OCI-LY1 (cell line): Measurements from ENCODE around the gene ELMOD3.

ENCODE experiments used
- H2AFZ ChIP-seq: fragments of 200-600 bp; sonication (generic), shearing (Covaris generic); 2 replicates; pipeline ENCODE4 v1.6.0; 2014; ENCODE audit warnings: antibody characterized with exemption, mild to moderate bottlenecking, low read length
- H3F3A ChIP-seq: fragments of 200-600 bp; sonication (generic), shearing (Covaris generic); 2 replicates; pipeline ENCODE4 v1.6.0; 2014; ENCODE audit warnings: mild to moderate bottlenecking, antibody characterized with exemption, low read length, moderate library complexity; ENCODE audit not compliant: insufficient read depth
- H3K27ac ChIP-seq: fragments of 200-600 bp; sonication (generic); 2 replicates; pipeline ENCODE4 v1.5.1; 2014; ENCODE audit warnings: low read length, mixed run types, mild to moderate bottlenecking, low read depth; ENCODE audit not compliant: poor library complexity, severe bottlenecking
- H3K27me3 ChIP-seq: fragments of 200-600 bp; sonication (generic); 2 replicates; pipeline ENCODE4 v1.6.0; 2014; ENCODE audit warnings: antibody characterized with exemption, mild to moderate bottlenecking, low read length, moderate library complexity; ENCODE audit not compliant: insufficient read depth
- H3K36me3 ChIP-seq: fragments of 200-600 bp; sonication (generic); 2 replicates; pipeline ENCODE4 v1.6.1; 2014; ENCODE audit warnings: mild to moderate bottlenecking, antibody characterized with exemption, low read length, moderate library complexity, mixed read lengths; ENCODE audit not compliant: insufficient read depth
- H3K4me1 ChIP-seq: fragments of 200-600 bp; sonication (generic); 2 replicates; pipeline ENCODE4 v1.5.1; 2014; ENCODE audit warnings: mild to moderate bottlenecking, low read length, moderate library complexity; ENCODE audit not compliant: insufficient read depth, severe bottlenecking
- H3K4me2 ChIP-seq: fragments of 200-600 bp; sonication (generic), shearing (Covaris generic); 2 replicates; pipeline ENCODE4 v1.6.1; 2014; ENCODE audit warnings: low read length
- H3K4me3 ChIP-seq: fragments of 200-600 bp; sonication (generic); 2 replicates; pipeline ENCODE4 v1.5.1; 2014; ENCODE audit warnings: low read length, low read depth, mild to moderate bottlenecking, mixed read lengths; ENCODE audit not compliant: poor library complexity, severe bottlenecking
- H3K79me2 ChIP-seq: fragments of 200-600 bp; shearing (Covaris generic); 2 replicates; pipeline ENCODE4 v1.6.1; 2016; ENCODE audit warnings: mixed run types, low read length, mixed read lengths; ENCODE audit not compliant: insufficient read depth
- H3K9ac ChIP-seq: fragments of 200-600 bp; sonication (generic), shearing (Covaris generic); 2 replicates; pipeline ENCODE4 v1.6.1; 2014; ENCODE audit warnings: mild to moderate bottlenecking, low read length, mixed read lengths
- H3K9me2 ChIP-seq: fragments of 200-600 bp; sonication (generic), shearing (Covaris generic); 2 replicates; pipeline ENCODE4 v1.6.1; 2014; ENCODE audit warnings: low read depth, mild to moderate bottlenecking, low read length, mixed read lengths
- H3K9me3 ChIP-seq: fragments of 200-600 bp; shearing (Covaris generic); 2 replicates; pipeline ENCODE4 v1.6.1; 2014; ENCODE audit warnings: low read length, mixed read lengths
- H4K20me1 ChIP-seq: fragments of 200-600 bp; sonication (generic), shearing (Covaris generic); 2 replicates; pipeline ENCODE4 v1.6.0; 2016; ENCODE audit warnings: mild to moderate bottlenecking, low read length; ENCODE audit not compliant: insufficient read depth
- EZH2 ChIP-seq: fragments of 200-600 bp; sonication (generic), shearing (Covaris generic); IDR thresholded peaks from 2 replicates; pipeline ENCODE4 v1.8.0; 2017; ENCODE audit warnings: borderline replicate concordance, mixed run types, mild to moderate bottlenecking, antibody characterized with exemption, low read length, moderate library complexity, mixed read lengths
- TF ChIP-seq, protein P1 (sequence below): fragments of 200-600 bp; sonication (generic), shearing (Covaris generic); IDR thresholded peaks from 2 replicates; pipeline ENCODE4 v1.5.1; 2017; ENCODE audit warnings: mild to moderate bottlenecking, antibody characterized with exemption, low read length, moderate library complexity, mixed read lengths

Gene ELMOD3

DNA sequence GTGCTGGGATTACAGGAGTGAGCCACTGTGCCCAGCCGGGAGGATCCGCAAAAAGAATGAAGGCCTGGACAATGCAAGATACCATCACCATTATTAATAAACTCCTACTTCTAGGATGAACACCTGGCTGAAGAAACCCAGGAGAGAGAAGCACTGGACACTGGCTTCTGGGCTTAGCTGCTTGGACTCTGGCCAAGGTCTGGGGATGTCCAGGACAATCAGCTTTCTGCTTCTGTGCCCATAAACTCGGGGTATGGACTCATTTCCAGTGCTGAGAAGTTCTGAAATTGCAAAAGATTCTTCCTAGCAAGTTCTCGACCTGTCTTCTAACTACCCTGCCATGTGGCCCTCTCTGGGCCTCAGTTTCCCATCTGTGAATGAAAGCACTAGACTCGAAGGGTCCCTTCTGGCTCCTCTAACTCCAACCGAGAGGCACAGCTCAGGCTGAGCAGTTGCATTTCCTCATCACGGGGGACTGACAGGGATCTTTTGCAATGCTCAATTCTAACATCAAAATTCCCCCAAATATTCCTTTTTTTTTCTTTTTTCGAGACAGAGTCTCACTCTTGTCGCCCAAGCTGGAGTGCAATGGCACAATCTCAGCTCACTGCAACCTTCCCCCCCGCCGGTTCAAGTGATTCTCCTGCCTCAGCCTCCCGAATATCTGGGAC is 61.5 kb downstream of the ELMOD3 start:
- Histone ChIP-seq H3K9ac (no peak overlapping the region), H3K9me2 (no peaks in the 10 kb centered on the region), H3K4me3 (no peak overlapping the region), H3K79me2 (no peaks in the 10 kb centered on the region), H3K27ac (no peak overlapping the region), H3K9me3 (no peaks in the 10 kb centered on the region), H3K4me1 (peaks cover 36% of the 10 kb centered on the region), H4K20me1 (no peaks in the 10 kb centered on the region), H2AFZ (no peak overlapping the region), H3F3A (no peaks in the 10 kb centered on the region), H3K4me2 (no peak overlapping the region), H3K36me3 (no peaks in the 10 kb centered on the region), H3K27me3 (no peaks in the 10 kb centered on the region)
- no peak for TF ChIP-seq EZH2

DNA sequence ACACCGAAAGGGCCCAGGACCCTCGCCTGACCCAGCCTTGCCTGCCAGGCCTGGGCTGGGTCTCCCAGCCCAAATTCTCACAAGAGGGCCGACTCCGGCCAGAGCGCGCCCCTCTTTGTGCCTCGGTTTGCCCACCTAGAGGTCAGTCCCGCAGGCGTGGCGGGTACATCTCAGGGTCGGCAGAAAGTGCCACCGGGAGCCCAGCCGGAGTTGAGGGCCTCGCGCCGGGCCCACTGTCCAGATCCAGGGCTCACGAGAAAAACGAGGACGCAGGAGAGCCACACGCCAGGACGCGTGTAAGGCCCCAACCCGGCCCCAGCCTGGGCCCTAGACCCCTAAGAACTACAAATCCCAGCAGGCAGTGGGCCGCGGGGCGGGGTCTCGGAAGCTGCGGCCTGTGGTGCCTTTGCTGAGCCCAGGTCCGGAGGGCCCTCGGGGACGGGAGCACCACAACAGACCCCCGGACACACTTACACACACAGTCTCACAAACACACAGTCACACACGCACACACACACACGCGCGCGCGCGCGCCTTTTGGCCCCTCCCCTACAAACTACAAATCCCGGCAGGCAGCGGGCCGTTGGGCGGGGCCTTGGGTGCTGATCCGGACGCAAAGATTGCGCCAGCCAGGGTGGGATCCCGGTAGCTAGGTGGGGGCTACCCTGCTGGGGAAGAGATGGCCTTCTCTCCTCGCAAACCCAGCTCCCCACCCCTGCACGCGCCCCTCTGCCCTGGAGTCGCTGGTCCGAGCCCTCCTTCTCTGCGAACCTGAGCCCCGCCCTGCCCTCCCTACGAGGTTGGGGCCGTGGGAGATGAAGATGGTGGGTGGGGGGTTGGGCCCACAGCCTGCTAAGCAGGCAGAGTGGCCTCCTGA is 63.8 kb downstream of the ELMOD3 start, which contains the start of gene SH2D6:
Gene SH2D6 (plus strand): TSS at position 583 of the 877 bp plus-strand sequence. CDS start 10,752 bp downstream, outside the sequence.
- Histone ChIP-seq H3K4me1 (peaks cover 40% of the 10 kb centered on the region), H2AFZ (peak within 1 kb of the TSS; percentile 85; the same call in 1 of the 2 replicates), H3F3A (no peaks in the 10 kb centered on the region), H3K9me3 (no peaks in the 10 kb centered on the region), H3K4me3 (peak within 1 kb of the TSS; percentile 76), H3K79me2 (no peaks in the 10 kb centered on the region), H3K9ac (peak within 1 kb of the TSS; percentile 82), H3K27me3 (no peaks in the 10 kb centered on the region), H3K36me3 (no peaks in the 10 kb centered on the region), H3K27ac (peak within 1 kb of the TSS; percentile 80), H3K4me2 (peak within 1 kb of the TSS; percentile 93), H4K20me1 (no peaks in the 10 kb centered on the region), H3K9me2 (no peaks in the 10 kb centered on the region)
- TF ChIP-seq EZH2: no peak

DNA sequence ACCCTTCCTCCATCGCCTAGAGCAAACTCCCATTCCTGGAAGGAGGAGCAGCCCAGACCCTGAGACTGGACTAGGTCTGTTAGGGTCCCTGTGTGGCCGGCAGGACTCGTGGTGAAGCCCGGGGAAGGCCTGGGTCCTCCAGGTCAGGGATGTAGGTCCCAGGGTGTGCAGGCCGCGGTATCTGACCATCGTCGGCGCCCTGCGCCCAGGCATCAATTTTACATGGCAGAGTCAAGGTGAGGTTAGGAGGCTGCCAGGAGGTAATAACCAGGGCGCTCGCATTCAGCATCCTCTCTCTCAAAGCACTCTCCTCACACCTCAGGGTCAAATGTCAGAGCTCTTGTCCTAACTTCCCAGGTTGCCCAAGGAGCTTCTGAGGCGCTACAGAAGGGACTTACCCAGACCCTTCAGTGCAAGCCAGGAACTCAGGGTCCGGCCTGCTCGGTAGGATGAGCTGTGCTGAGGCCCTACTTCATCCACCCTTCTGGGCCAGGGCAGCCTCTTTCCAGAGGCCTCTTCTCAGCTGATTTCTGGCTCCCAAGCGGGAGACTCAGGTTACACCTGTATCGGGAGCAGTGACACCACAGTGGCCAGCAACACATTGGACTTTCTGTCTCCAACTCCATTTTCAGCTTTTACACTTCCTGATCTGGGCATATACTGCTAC is 64.6 kb downstream of the ELMOD3 start:
- TF ChIP-seq, protein P1, sequence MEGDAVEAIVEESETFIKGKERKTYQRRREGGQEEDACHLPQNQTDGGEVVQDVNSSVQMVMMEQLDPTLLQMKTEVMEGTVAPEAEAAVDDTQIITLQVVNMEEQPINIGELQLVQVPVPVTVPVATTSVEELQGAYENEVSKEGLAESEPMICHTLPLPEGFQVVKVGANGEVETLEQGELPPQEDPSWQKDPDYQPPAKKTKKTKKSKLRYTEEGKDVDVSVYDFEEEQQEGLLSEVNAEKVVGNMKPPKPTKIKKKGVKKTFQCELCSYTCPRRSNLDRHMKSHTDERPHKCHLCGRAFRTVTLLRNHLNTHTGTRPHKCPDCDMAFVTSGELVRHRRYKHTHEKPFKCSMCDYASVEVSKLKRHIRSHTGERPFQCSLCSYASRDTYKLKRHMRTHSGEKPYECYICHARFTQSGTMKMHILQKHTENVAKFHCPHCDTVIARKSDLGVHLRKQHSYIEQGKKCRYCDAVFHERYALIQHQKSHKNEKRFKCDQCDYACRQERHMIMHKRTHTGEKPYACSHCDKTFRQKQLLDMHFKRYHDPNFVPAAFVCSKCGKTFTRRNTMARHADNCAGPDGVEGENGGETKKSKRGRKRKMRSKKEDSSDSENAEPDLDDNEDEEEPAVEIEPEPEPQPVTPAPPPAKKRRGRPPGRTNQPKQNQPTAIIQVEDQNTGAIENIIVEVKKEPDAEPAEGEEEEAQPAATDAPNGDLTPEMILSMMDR: no peak
- no peak for TF ChIP-seq EZH2
- H3K9ac ChIP-seq: peak overlapping the region; percentile 82
- H3K4me1 ChIP-seq: peaks cover 36% of the 10 kb centered on the region

More for the DNA sequence above, 64.6 kb downstream of the ELMOD3 start:
- H3F3A ChIP-seq: no peaks in the 10 kb centered on the region
- H3K4me2 ChIP-seq: peak overlapping the region; percentile 93
- H3K79me2 ChIP-seq: no peaks in the 10 kb centered on the region
- no peaks in the 10 kb centered on the region for H3K9me2 ChIP-seq
- no peaks in the 10 kb centered on the region for H3K27me3 ChIP-seq
- H3K36me3 ChIP-seq: no peaks in the 10 kb centered on the region
- peak overlapping the region; percentile 76 for H3K4me3 ChIP-seq
- peak overlapping the region; percentile 5; the same call in 1 of the 2 replicates for H2AFZ ChIP-seq
- H3K9me3 ChIP-seq: no peaks in the 10 kb centered on the region
- H3K27ac ChIP-seq: peak overlapping the region; percentile 80
- H4K20me1 ChIP-seq: no peaks in the 10 kb centered on the region
